ENCODE results near the gene NCAN.

DNA sequence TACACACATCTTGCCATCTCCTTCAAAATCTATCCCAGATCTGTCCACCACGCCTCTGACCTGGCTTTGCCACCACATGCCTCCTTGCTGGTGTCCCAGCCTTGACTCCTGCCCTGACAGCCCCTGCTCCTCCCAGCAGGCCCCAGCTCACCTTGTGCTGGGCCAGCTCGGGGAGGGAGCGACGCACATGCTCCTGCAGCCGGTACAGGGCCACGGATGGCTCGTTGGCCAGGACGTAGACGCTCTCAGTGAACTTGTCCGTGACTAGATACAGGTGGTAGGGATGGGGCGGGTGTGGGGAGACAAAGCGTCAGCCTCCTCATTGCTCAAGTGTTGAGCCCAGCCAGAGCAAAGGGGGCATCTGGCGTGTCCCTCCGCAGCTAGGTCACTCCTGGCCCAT, 25.0 kb upstream of the NCAN start:
- no peak for TF ChIP-seq CTCF (conservative IDR thresholded peaks at IDR 0.05; ENCODE audit: low read depth, low read length)
- TF ChIP-seq EZH2 (IDR thresholded peaks at IDR 0.05; ENCODE audit: low read length, unreplicated experiment), result no peak
- no peak for TF ChIP-seq EZH2phosphoT487 (IDR thresholded peaks at IDR 0.05; ENCODE audit: borderline replicate concordance, low read length)

All from PC-3 (cell line).